Measurements from ENCODE around the gene RORC. TPM values are rescaled to one million over a fixed set of nuclear protein-coding genes. Genes with fewer than 3 reads are reported as not detected.

RORC gene
- total RNA-seq, 1 donor = not detected

GRCh38 chr1:151801846-151802245, 29.8 kb downstream of the RORC start:
- Histone ChIP-seq H3K36me3 (ENCODE audit: insufficient read depth, low read length) (no peaks in the 10 kb centered on the region), H2AFZ (ENCODE audit: low read length) (no peak overlapping the region), H3K9me3 (ENCODE audit: low read depth, low read length) (no peaks in the 10 kb centered on the region), H3K4me3 (ENCODE audit: insufficient read depth, low read length) (no peak overlapping the region), H4K20me1 (ENCODE audit: insufficient read depth, low read length) (no peaks in the 10 kb centered on the region), H3K27ac (ENCODE audit: low read depth, low read length) (no peak overlapping the region), H3K4me2 (ENCODE audit: insufficient read depth, low read length) (no peak overlapping the region), H3K27me3 (ENCODE audit: insufficient read depth, low read length) (peaks cover 82% of the 10 kb centered on the region), H3K79me2 (ENCODE audit: insufficient read depth, low read length) (no peaks in the 10 kb centered on the region), H3K4me1 (ENCODE audit: insufficient read depth, low read length) (no peaks in the 10 kb centered on the region)
- DNase-seq (ENCODE audit: insufficient read length, low spot score, missing footprints) = no peak
- no peak for TF ChIP-seq CTCF (IDR thresholded peaks at IDR 0.05; ENCODE audit: extremely low read depth, low read depth, low read length)

GRCh38 chr1:151801310-151801820, 30.2 kb downstream of the RORC start:
- no peaks in the 10 kb centered on the region for H4K20me1 ChIP-seq (ENCODE audit: insufficient read depth, low read length)
- H3K36me3 ChIP-seq (ENCODE audit: insufficient read depth, low read length) = no peaks in the 10 kb centered on the region
- no peak overlapping the region for H3K27ac ChIP-seq (ENCODE audit: low read depth, low read length)
- no peak for DNase-seq (ENCODE audit: insufficient read length, low spot score, missing footprints)
- H3K27me3 ChIP-seq (ENCODE audit: insufficient read depth, low read length) = peaks cover 78% of the 10 kb centered on the region
- H3K79me2 ChIP-seq (ENCODE audit: insufficient read depth, low read length) = no peaks in the 10 kb centered on the region
- no peak overlapping the region for H2AFZ ChIP-seq (ENCODE audit: low read length)
- H3K4me2 ChIP-seq (ENCODE audit: insufficient read depth, low read length) = no peak overlapping the region
- H3K4me3 ChIP-seq (ENCODE audit: insufficient read depth, low read length) = no peak overlapping the region
- no peaks in the 10 kb centered on the region for H3K4me1 ChIP-seq (ENCODE audit: insufficient read depth, low read length)
- TF ChIP-seq CTCF (IDR thresholded peaks at IDR 0.05; ENCODE audit: extremely low read depth, low read depth, low read length) = no peak
- no peaks in the 10 kb centered on the region for H3K9me3 ChIP-seq (ENCODE audit: low read depth, low read length)

DNA sequence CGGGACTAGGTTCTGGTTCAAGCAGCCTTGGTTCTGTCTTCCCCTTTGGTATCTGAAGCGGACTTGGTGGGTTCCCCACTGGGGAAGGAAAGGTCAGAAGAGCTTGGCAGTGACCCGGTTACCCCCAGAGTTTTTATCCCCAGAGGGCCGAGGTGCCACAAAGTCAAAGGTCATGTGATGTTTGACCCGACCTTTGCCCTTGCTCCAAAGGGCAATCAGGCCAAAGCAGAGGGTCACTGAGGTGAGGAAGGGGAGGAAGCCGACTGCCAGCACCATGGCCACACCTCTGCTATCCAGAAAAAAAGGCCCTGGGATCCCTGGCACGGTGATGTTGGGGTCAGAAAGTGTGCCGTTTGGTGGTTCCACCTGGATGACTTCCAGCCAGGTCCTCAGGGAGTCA, 30.8 kb downstream of the RORC start:
- no peak overlapping the region for H3K27ac ChIP-seq (ENCODE audit: low read depth, low read length)
- no peak overlapping the region for H2AFZ ChIP-seq (ENCODE audit: low read length)
- no peaks in the 10 kb centered on the region for H4K20me1 ChIP-seq (ENCODE audit: insufficient read depth, low read length)
- H3K4me3 ChIP-seq (ENCODE audit: insufficient read depth, low read length) = no peak overlapping the region
- H3K9me3 ChIP-seq (ENCODE audit: low read depth, low read length) = no peaks in the 10 kb centered on the region
- peaks cover 76% of the 10 kb centered on the region for H3K27me3 ChIP-seq (ENCODE audit: insufficient read depth, low read length)
- no peak for DNase-seq (ENCODE audit: insufficient read length, low spot score, missing footprints)
- no peak overlapping the region for H3K4me2 ChIP-seq (ENCODE audit: insufficient read depth, low read length)
- no peaks in the 10 kb centered on the region for H3K36me3 ChIP-seq (ENCODE audit: insufficient read depth, low read length)
- H3K79me2 ChIP-seq (ENCODE audit: insufficient read depth, low read length) = no peaks in the 10 kb centered on the region
- H3K4me1 ChIP-seq (ENCODE audit: insufficient read depth, low read length) = no peaks in the 10 kb centered on the region
- TF ChIP-seq CTCF (IDR thresholded peaks at IDR 0.05; ENCODE audit: extremely low read depth, low read depth, low read length) = no peak

DNA sequence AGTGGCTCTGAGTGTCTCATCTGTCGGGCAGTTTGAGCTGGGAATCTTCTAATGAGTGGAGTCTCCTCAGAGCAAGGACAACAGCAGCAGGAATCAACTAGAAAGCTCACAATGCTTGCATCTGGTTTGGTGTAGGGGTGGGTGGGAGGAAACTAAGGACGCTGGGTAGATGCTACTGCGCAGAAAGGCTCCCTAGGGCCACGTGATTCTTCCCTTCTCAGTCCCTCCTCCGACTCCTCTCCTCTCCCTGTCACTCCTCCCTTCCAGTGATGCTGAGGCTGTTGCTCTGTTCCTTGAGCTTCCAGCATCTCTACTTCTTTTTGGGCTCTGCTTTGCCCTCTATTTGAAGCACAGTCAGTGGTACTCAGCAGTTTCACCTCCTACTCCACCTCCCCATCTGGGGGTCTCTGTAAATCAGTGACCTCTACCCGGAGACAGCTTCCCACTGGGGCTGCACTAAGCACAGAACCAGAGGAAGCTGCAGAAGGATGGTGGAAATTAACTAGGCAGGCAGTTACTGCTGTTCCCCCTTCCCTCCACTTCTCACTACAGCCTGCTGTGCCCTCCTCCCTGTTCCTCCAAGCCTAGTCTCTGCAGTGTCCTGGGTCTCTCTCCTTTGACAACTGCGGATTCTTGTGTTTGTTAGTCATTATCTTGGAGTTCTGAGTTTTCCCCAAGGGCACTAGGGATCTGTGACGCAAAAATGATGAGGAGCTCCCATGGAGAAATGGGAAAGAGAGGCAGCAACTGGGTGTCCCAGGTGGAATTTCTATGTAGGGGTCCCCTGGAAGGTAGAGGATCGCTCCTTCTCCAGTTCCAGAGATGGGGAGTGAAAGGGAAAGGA, 32.2 kb downstream of the RORC start:
- Histone ChIP-seq H3K36me3 (ENCODE audit: insufficient read depth, low read length) (no peaks in the 10 kb centered on the region), H4K20me1 (ENCODE audit: insufficient read depth, low read length) (no peaks in the 10 kb centered on the region), H3K27me3 (ENCODE audit: insufficient read depth, low read length) (peaks cover 62% of the 10 kb centered on the region), H3K27ac (ENCODE audit: low read depth, low read length) (no peak overlapping the region), H3K9me3 (ENCODE audit: low read depth, low read length) (no peaks in the 10 kb centered on the region), H3K4me1 (ENCODE audit: insufficient read depth, low read length) (no peaks in the 10 kb centered on the region), H3K4me2 (ENCODE audit: insufficient read depth, low read length) (no peak overlapping the region), H3K4me3 (ENCODE audit: insufficient read depth, low read length) (no peak overlapping the region), H3K79me2 (ENCODE audit: insufficient read depth, low read length) (no peaks in the 10 kb centered on the region), H2AFZ (ENCODE audit: low read length) (no peak overlapping the region)
- peak; percentile 65 for DNase-seq (ENCODE audit: insufficient read length, low spot score, missing footprints)
- no peak for TF ChIP-seq CTCF (IDR thresholded peaks at IDR 0.05; ENCODE audit: extremely low read depth, low read depth, low read length)

Data from osteoblast (primary cell).